HG02798 (cell line): ENCODE results near the gene KLHL40.
A peak's percentile ranks its signal among the peaks of the same experiment; 100 is the strongest.

Experiments used
- ATAC-seq: cut with Tn5 transposase; IDR thresholded peaks from one replicate; pipeline ENCODE4 v1.9.1; 2021; ENCODE audit warnings: mild to moderate bottlenecking; ENCODE audit not compliant: unreplicated experiment, poor library complexity

The KLHL40 gene, protein sequence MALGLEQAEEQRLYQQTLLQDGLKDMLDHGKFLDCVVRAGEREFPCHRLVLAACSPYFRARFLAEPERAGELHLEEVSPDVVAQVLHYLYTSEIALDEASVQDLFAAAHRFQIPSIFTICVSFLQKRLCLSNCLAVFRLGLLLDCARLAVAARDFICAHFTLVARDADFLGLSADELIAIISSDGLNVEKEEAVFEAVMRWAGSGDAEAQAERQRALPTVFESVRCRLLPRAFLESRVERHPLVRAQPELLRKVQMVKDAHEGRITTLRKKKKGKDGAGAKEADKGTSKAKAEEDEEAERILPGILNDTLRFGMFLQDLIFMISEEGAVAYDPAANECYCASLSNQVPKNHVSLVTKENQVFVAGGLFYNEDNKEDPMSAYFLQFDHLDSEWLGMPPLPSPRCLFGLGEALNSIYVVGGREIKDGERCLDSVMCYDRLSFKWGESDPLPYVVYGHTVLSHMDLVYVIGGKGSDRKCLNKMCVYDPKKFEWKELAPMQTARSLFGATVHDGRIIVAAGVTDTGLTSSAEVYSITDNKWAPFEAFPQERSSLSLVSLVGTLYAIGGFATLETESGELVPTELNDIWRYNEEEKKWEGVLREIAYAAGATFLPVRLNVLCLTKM

DNA sequence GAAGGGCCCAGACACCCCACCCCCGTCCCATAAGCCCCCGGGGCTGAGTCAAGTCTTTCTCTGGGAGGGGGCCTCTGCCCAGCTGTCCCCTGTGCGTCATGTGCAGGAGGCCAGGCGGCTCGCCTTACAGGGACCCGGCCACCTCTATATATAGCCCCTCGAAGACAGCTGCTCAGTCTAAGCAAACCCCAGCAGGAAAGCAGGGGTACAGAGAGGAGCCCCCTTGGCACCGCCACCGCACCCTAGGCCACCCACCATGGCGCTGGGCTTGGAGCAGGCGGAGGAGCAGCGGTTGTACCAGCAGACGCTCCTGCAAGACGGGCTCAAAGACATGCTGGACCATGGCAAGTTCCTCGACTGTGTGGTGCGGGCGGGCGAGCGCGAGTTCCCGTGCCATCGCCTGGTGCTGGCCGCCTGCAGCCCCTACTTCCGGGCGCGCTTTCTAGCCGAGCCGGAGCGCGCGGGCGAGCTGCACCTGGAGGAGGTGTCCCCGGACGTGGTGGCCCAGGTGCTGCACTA is at the start of gene KLHL40:
Gene KLHL40, plus strand, starts transcription at position 175 of the 519 bp plus-strand sequence. Its CDS starts 82 bp downstream, at position 257.
- no peak for ATAC-seq

DNA sequence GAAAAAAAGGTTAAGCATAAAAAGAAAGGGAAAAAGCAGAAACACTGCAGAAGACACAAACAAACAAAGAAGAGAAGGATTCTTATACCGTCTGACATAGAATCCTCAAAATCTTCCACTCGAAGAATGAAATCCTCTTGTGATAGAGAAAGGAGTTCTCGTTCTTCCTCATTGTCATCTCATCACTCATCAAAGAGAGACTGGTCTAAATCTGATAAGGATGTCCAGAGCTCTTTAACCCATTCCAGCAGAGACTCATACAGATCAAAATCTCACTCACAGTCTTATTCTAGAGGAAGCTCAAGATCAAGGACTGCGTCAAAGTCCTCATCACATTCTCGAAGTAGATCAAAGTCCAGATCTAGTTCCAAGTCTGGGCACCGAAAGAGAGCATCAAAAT is 48.3 kb upstream of the KLHL40 start:
- no peak for ATAC-seq

DNA sequence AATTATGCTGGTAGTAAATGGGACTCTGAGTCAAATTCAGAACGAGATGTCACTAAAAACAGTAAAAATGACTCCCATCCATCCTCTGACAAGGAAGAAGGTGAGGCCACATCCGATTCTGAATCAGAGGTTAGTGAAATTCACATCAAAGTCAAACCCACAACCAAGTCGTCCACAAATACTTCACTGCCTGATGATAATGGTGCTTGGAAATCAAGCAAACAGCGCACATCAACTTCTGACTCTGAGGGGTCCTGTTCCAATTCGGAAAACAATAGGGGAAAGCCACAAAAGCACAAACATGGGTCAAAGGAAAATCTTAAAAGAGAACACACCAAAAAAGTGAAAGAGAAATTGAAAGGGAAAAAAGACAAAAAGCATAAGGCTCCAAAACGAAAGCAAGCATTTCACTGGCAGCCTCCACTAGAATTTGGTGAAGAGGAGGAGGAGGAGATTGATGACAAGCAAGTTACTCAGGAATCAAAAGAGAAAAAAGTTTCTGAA is 46.9 kb upstream of the KLHL40 start:
- ATAC-seq: peak; percentile 58

DNA sequence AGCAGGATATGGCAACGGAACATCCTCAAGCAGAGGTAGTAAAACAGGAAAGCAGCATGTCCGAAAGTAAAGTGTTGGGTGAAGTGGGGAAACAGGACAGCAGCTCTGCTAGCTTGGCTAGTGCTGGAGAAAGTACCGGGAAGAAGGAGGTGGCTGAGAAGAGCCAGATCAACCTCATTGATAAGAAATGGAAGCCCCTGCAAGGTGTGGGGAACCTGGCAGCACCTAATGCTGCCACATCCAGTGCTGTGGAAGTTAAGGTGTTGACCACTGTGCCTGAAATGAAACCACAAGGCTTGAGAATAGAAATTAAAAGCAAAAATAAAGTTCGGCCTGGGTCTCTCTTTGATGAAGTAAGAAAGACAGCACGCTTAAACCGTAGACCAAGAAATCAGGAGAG is 46.1 kb upstream of the KLHL40 start:
- ATAC-seq: no peak

DNA sequence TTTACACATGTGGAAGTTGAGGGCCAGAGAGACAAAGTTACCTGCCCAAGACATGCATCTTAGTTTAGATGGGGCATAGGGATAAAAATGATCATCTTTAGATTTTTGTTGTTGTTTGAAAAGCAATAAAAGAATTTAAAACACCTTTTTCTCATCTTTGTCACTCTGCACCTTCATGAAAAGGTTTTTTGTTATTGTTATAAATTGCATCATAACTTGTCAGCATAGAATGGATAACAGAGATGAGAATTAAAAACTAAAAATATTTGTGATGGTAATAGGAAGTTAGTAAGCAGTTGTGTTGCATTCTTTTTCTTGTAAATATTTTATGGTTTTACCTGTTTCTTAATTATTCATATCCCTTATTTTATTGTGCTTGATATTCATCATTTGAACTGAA is 45.2 kb upstream of the KLHL40 start:
- no peak for ATAC-seq

DNA sequence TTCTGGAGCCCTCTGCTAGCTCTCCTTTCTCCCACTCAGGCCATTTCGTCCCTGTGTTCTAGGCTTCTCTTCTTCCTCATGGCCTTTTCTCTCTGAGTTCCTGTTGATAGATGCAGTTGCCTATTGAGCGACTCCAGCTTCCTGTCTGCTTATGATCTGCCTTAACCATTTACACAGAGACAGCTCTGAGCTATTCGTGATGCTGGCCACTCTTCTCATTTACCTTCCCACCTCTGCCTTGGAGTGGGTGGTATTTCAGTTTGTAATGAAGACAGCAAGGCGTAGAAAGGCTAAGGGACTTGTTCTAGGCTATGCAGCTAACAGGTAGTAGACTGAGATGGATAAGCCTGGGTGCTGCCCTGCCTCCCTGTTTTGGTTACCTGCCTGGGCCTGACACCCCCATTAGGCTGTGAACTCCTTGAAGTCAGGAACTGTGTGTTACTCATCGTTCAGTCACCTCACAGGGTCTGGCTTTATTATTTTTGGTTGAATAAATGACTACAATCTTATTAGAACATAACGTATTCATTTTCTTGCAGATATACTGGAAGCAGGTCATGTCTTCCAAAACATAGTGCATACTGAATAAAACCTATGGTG is 44.5 kb upstream of the KLHL40 start:
- no peak for ATAC-seq

GRCh38 chr3:42647821-42648459 is 37.4 kb upstream of the KLHL40 start:
- ATAC-seq: no peak

GRCh38 chr3:42649006-42649405 is 36.3 kb upstream of the KLHL40 start:
- no peak for ATAC-seq

- no peak for ATAC-seq
These were observed 35.6 kb upstream of the KLHL40 start for GRCh38 chr3:42649783-42650182.

- no peak for ATAC-seq
These were observed 33.9 kb upstream of the KLHL40 start for GRCh38 chr3:42651248-42652091.

DNA sequence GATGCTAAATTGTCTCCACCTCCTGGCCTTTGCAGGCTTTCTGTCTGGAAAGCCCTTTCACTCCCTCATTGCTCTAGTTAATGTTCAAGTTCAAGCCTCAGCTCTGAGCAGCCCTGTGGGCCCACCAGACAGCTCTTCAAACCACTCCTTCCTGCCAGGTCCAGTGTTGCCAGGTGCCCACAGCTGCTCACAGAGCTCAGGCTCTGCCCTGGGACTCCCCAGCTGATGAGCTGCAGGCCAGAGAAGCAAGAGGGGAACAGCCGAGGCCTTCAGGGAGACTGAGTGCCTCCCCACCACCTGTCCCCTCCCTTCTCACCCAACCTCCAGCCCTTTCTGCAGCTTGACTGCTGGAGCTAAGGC is 33.1 kb upstream of the KLHL40 start:
- no peak for ATAC-seq

DNA sequence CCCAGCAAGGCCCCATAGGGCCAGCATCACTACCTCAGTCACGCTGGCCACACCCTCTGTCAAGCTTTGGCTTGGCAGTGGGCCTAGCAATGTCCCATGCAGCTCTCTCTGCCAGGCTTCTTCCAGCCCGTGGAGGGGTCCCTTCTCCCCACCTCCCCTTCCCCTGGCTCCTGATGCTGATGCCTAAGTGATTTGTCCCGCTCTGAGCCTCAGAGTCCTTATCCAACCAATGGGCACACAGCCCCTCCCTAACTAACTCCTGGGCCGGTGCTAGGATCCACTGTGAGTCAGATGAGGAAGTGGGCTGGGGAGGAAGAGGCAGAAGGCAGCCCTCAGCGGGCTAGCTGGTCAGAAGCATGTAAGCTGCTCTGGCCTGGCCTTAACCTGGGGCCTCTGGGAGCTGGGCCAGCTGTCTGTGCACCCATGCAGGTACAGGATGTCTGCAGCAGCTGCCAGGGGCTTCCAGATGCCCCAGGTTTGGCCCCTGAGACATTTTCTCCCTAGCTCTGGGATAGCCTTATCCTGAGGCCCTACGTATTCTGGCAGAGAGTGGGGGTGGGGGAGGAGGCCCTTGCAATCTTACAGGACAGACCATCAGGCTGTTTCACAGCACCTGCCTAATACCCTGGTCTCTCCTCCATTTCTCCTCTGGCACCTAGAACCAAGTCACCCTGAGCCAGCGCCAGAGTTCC is 32.6 kb upstream of the KLHL40 start:
- ATAC-seq: peak; percentile 47

DNA sequence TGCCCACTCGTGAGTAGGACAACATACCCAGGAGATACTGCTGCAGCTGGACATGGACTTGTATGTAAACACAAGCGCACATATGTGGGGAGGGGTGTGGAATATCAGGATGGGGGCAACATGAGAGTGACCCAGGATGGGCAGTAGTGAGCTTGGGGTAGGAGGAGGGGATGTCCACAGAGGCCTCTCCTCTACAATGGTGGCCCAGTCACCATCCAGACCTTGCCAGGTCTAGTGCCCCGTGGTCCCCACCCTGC is 32.1 kb upstream of the KLHL40 start:
- ATAC-seq: no peak

- no peak for ATAC-seq
These were observed 31.6 kb upstream of the KLHL40 start, which contains the start of gene ZBTB47 for GRCh38 chr3:42653560-42654330. Gene ZBTB47 (plus strand): TSS chr3:42653697. CDS start chr3:42658356, 4,659 bp downstream.

- ATAC-seq: no peak
These were observed 30.8 kb upstream of the KLHL40 start for GRCh38 chr3:42654331-42655201.

GRCh38 chr3:42655331-42655888 is 29.9 kb upstream of the KLHL40 start:
- no peak for ATAC-seq

DNA sequence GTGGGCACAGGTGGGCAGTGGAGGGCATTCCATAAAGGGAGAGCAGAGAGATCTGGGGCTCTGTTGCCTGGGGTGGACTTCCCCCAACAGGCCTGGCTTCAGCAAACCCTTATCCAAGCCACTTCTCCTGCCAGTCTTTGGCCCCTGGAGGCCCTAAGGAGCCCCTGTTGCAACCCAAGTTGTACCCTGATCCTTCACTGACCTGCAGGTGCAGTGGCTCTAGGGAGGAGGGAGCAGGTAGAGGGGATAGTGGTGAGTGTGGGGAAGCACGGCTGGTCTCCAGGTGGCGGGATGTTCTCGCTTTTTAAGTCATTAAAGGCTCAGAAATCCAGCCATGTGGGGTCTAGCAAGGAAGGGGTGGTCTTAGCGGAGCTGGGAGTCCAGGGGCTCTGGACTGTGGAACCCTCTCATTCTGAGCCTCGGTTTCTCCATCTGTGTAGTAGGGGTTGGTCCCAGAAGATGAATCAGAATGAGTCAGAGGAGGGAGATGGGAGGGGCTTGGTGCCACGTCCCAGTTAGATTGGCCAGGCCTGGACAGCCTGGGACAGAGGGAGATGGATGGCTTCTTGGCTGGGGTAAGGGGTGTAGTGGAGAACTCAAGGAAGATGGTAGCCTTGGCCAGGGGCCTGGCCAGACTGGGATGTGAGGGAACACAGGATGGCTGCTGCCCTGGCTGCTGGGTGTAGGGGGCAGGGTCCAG is 29.2 kb upstream of the KLHL40 start:
- ATAC-seq: no peak
